Caki2 (cell line): Measurements from ENCODE around the gene GARS1. TPM values are rescaled to one million over a fixed set of nuclear protein-coding genes. Genes with fewer than 3 reads are reported as not detected.

ENCODE experiments used
- DNase-seq: peaks from one replicate; pipeline ENCODE4 v3.0.0-alpha.2; 2015; ENCODE audit warnings: low read depth
- in situ Hi-C: cut with HindIII; loops from 2 replicates; pipeline ENCODE4 v1.10.0; 2016; ENCODE audit warnings: low sequenced_read_pairs, low pct_unique_long_range_greater_than_20kb, mixed read lengths
- total RNA-seq: library from RNA; depleted of rRNA; stranded (reverse); fragments of >200 nt; shearing (Covaris generic); gene quantifications from 2 replicates; pipeline ENCODE4 v1.2.3, GENCODE V29; 2014; ENCODE audit warnings: low replicate concordance; rRNA removed

GARS1 gene, protein sequence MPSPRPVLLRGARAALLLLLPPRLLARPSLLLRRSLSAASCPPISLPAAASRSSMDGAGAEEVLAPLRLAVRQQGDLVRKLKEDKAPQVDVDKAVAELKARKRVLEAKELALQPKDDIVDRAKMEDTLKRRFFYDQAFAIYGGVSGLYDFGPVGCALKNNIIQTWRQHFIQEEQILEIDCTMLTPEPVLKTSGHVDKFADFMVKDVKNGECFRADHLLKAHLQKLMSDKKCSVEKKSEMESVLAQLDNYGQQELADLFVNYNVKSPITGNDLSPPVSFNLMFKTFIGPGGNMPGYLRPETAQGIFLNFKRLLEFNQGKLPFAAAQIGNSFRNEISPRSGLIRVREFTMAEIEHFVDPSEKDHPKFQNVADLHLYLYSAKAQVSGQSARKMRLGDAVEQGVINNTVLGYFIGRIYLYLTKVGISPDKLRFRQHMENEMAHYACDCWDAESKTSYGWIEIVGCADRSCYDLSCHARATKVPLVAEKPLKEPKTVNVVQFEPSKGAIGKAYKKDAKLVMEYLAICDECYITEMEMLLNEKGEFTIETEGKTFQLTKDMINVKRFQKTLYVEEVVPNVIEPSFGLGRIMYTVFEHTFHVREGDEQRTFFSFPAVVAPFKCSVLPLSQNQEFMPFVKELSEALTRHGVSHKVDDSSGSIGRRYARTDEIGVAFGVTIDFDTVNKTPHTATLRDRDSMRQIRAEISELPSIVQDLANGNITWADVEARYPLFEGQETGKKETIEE
- total RNA-seq: 194 and 210 TPM in 2 replicates

DNA sequence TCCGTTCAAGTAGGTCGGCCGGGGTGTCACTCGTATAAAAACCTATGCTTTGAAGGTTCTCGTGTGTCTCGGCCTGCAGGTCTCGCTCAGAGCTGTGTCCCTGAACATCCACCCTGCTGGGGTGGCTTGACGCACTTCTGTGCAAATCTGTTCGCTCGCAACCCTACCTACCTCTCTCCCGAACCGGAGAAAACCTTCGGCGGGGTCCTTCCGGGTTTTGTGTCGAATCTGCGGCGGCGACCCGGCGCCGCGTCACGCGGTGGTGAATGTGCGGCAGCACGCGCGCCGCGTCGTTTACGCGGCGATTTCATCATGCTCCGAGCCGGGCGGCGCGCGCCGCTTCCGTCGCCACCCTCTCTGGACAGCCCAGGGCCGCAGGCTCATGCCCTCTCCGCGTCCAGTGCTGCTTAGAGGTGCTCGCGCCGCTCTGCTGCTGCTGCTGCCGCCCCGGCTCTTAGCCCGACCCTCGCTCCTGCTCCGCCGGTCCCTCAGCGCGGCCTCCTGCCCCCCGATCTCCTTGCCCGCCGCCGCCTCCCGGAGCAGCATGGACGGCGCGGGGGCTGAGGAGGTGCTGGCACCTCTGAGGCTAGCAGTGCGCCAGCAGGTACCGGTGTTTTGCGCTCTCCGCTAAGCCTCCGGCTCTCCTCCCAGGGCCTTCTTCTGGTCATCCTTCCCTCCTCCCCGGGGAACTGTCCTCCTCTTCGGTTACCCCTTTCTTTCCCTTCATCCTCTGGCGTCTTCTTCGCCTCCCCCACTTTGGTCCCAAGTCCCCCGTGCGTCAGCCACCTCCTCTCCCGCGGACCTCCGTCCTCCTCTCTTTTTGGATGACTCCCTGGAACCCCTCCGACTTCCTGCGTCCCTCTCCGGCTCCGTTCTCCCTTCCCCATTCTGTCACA, at the start of gene GARS1:
Gene GARS1 (plus strand): TSS at position 339 of the 896 bp plus-strand sequence. CDS start 44 bp downstream, at position 383.
- in situ Hi-C loops: no loop called here
- peak; percentile 89 for DNase-seq

DNA sequence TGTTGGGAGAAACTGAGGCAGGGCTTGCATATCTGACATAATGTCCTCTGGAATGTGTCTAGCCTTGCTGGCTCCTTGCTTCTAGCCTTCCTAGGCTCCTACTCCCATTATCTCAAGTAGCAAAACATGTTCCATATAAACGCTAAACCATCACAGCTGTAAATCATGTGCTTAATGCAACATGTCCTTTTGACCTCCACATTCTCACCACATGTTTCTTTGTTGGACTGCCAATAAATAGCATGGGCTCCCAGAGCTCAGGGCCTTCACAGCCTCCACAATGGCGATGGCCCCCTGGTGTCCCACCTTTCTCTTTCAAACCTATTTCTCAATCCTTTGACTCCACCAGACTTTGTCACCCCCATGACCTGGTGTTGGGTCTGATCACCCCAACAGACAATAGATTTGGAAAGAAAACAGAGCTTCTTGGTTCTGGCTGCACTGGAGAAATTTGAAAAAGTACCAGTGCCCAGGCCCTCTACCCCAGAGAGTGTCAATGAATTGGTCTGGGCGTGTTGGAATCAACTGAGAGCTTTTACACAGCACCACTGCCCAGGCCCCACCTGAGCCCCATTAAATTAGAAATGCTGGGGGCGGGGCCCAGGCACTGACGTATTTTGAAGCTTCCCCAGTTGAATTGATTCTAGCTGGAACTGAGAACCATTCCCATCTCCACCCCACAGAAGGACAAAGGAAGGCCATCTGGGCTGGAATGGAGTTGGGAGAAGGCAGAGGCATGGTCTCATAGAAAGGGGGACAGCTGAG, 48.7 kb upstream of the GARS1 start:
- in situ Hi-C loops: no loop called here
- no peak for DNase-seq

DNA sequence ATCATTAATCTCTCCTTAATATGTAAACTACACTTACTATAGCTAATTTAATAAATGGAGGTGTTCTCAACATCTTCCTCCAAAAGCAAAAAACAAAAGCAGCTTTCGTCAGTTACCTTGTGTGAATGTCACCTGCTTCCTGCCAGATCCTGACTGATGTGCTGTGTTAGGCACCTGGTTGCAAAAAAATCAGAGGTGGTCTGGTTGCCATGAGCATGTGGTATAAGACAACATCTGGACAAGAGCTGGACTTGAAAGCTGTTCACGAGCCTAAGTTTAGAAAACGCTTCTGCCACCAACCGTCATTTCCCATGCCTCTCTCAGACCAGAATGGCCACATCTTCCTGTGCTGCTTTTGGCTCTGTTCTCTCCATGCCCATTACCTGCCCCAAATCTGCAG, 48.1 kb upstream of the GARS1 start:
- no peak for DNase-seq
- in situ Hi-C loops: no loop called here

DNA sequence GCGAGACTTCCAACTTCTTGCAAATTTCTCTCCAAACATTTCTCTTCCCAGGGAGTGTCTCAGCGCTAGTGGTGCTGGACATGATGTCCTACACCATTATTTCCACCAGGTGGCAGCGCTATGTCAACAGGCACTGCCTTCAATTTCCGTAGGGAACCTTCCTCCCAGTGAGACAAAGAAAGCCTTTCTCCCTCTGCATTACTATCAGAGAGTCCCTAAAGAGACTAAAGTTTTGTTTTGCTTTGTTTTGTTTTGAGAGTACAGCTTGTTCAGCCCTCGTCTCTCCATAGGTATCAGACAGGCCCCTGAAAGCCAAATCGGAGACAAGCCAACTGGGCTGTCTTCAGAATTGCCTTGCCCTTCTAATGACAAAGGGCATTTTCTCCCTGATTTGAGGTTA, 45.8 kb upstream of the GARS1 start:
- peak; percentile 57 for DNase-seq
- in situ Hi-C loops: no loop called here

DNA sequence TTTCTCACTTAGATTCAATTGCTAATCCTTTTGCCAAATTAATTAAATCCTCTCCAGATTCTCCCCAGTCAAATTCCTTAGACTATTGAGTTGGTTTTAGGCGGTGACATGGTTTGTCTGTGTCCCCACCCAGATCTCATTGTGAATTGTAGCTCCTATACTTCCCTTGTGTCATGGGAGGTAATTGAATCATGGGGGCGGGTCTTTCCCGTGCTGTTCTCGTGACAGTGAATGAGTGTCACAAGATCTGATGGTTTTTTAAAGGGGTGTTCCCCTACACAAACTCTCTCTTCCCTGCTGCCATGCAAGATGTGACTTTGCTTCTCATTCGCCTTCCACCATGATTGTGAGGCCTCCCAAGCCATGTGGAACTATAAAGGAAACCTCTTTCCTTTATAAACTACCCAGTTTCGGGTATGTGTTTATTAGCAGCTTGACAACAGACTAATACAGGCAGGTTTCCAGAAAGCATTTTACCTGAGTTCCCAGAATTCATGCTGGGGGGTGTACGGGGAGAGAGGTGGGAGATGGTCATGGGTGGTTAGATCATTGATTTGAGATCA, 44.7 kb upstream of the GARS1 start:
- no peak for DNase-seq
- in situ Hi-C loops: no loop called here

DNA sequence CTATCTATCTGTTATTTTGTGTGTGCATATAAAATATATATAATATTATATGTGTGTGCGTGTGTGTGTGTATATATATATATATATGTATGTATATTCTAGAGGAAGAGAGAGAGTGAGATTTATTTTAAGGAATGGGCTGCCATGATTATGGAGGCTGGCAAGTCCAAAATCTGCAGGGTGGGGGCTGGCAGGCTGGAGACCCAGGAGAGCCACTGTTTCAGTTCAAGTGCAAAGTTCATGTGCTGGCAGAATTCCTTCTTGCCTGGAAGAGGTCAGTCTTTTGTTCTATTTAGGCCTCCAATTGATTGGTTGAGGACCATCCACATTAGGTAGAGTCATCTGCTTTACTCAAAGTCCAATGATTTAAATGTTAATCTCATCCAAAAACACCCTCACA, 42.3 kb upstream of the GARS1 start:
- no peak for DNase-seq
- in situ Hi-C loops: no loop called here

DNA sequence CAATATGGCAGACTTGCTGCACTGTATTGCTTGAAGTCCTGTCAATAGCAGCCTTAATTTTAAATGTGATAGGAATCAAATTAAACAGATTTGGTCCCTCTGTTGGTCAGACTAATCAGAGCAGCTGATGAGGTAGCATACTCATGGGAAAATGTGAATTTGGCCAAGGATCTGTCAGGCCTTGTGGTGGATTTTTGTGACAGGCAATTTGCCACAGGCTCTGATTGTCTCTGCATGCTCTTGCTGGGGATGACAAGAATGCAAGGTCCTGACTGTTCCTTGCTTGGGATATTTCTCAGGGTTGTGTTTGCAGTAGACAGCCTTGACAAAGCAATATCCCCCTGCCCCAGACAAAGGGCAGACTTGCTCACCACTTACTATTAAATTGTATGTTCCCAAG, 41.5 kb upstream of the GARS1 start:
- in situ Hi-C loops: no loop called here
- no peak for DNase-seq

DNA sequence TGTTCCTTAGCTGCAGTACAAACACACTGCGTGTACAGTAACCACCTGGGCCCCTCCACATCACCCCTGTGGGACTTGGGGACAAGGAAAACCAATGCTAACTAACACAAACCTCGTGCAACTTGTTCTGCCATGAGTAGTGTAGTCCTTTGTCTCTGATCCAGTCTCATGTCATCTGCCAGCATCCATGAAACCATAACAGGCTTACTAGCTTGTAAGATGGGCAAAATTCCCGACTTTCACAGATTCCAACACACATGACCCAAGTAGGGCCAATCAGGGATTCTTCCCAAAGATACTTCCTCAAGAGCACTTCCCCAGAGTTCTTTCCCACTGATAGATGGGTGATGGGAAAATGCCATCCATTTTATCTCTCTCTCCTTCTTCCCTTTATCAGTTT, 41.1 kb upstream of the GARS1 start:
- no peak for DNase-seq
- in situ Hi-C loops: no loop called here

DNA sequence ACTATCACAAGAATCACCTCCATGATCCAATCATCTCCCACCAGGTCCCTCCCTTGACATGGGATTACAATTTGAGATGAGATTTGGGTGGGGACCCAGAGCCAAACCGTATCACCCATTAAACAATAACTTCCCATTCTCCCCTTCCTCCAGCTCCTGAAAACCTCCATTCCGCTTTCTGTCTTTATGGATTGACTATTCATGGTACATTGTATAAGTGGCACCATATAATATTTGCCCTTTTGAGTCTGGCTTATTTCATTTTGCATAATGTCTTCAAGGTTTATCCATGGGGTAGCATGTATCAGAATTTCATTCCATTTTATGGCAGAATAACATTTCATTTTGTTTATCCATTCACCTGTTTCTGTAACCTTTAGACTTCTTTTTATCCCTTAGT, 39.2 kb upstream of the GARS1 start:
- no peak for DNase-seq
- in situ Hi-C loops: no loop called here

DNA sequence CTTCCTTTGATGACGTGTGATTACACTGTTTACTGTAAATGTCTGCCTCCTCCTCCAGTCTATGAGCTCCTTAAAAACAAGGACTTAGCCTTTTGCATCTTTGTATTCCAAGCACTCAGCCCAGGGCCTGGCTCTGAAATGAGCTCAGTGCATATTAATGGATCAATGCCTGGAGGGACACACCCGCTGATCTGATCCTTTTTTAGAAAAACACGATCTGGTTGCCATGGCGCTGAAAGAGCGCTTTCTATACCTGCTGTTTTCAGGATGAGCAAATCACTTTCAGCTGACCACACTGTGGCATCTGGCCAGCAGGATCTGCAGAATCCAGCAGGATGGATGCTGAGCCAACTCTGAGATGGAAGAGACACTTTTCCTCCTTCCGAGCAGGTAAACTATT, 37.8 kb upstream of the GARS1 start:
- in situ Hi-C loops: no loop called here
- no peak for DNase-seq

DNA sequence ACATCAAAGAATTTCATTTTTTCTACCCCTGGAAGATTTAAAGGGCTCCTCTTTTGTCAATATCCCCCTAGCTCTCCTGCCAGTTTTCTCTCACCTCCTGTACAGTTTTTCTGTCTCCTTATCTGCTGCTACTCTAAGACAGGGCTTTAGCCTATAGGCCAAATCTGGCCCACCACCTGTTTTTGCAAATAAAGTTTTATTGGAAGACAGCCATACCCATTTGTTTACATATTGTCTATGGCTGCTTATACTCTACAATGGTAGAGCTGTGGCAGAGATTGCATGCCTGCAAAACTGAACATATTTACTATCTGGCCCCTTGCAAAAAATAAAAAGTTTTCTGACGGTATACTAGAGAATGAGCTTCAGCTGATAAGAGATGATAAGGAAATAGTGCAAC, 37.4 kb upstream of the GARS1 start:
- in situ Hi-C loops: no loop called here
- no peak for DNase-seq

DNA sequence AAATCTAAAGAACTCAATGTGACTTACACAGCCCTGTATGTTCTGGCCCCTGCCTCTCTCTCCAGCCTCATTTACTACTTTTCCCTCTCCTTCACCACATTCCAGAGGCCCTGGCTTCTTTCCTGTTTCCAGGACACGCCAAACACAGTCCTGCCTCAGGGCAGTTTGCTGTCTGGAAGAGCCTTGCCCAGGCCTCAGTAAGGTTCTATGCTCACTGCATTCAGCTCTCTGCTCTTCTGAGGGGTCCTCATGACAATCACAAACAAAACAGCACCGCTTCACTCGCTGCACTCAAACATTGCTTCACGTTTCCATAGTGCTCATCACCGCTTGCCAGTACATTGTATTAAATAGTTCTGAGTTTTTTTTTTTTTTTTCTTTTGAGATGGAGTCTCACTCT, 35.1 kb upstream of the GARS1 start:
- DNase-seq: no peak
- in situ Hi-C loops: no loop called here

DNA sequence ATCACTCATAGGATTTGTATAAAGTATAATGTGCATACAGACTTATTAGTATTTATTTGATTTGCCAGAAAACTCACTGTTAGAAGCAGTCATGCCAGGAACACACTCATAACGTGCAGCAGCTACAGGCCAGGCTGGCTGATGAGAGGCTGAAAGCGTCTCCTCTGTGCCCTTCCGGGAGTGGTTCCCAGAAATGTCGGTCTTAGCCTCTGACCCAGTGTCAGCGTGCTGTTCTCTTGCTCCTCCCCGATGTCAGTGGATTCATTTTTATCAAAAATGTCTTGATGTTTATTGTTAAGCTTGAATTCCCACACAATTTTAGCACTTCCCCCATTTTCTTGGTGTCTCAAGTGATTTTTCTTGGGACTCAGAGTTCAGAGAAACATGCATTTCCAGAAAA, 33.3 kb upstream of the GARS1 start:
- DNase-seq: no peak
- in situ Hi-C loops: no loop called here

DNA sequence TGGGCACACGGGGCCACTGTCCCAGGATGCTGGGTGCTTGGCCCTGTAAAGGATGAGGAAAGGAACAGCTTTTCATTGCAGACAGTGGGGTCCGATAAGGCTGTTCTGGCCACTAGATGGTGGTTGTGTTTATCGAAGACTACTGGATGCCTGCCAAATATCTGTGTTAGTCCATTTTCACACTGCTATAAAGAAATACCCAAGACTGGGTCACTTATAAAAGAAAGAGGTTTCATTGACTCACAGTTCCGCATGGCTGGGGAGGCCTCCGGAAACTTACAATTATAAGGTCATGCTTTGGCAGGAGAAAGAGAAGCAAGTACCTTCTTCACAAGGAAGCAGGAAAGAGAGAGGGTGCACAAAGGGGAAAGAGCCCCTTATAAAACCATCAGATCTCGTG, 32.2 kb upstream of the GARS1 start:
- in situ Hi-C loops: no loop called here
- DNase-seq: peak; percentile 25

DNA sequence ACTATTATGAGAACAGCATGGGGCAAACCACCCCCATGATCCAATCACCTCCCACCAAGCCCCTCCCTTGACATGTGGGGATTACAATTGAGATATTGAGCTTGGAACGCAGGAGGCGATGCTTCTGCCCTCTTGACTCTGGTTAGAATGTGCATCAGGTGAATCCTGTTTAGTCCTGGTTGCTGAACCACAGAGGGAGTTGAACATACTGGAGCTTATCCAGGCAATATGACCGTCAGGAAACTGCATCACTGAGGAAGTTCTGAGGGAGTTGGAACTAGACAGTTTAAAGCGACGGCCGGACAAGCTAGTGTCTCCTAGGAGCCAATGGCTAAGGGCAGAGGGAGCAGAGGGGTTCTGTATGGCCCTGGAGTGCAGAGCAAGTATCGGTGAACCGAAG, 31.8 kb upstream of the GARS1 start:
- in situ Hi-C loops: no loop called here
- no peak for DNase-seq

DNA sequence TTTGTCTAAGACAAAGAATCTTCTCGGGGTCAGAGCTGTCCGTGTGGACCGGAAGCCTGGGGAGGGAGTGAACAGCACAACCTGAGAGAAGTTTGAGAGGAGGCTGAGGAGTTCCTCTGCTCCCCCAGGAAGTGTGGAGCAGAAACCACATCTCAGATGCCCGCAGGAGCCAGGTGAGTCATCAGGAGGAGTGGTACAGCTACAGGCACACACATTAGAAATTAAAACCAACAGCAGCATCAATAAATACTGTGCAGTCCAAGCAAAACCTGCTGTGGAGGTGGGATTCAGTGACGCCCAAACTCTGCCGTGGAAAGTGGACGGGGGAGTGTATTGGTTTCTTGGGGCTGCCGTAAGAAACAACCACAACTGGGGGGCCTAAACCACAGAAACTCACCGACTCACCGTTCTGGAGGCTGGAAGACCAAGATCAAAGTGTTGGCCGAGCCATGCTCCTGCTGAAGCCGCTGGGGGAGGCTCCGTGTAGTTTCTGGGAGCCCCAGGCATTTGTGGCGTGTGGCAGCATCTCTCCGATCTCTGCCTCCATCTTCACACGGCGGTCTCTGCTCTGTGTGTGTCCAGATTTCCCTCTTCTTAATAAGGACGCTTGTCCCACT, 31.2 kb upstream of the GARS1 start:
- in situ Hi-C loops: no loop called here
- no peak for DNase-seq

DNA sequence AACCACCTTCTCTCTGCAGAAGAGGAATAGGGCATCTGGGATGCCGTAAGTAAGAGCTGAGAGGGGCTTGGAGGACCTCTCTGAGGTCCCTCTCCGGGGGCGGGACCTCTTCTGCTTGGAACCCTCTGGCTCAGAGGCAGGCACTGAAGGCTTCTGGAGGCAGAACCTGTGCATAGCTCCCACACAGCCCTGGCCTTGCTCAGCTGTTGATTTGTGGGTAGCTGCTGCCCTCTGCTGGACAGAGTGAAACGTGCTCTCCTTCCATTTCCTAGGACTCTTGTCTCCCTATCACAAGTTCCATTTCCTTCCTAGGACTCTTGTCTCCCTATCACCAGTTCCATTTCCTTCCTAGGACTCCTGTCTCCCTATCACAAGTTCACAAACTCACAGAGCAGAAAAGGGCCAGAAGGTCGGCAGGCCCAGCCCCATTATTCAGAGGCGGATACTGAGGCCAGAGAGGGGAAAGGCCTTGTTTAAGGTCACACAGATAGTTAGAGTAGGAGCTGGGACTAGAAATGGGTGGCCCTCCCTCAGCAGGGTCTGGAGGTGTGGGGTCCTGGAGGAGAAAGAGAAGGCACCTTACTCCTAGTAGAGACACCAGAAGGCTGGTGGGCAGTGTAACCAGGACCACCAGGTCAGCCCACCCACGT, 30.3 kb upstream of the GARS1 start:
- in situ Hi-C loops: no loop called here

More for the DNA sequence above, 30.3 kb upstream of the GARS1 start:
- DNase-seq: peak; percentile 66
